Rectal smooth muscle tissue (tissue), 1 donor: Measurements from ENCODE around the gene RPL12.

Source experiments
- H3K27ac ChIP-seq: one replicate; pipeline ENCODE4 v1.7.0; 2013; ENCODE audit warnings: low read depth, low read length, inconsistent platforms
- H3K27me3 ChIP-seq: one replicate; pipeline ENCODE4 v1.7.0; 2013; ENCODE audit warnings: low read length; ENCODE audit not compliant: control insufficient read depth, insufficient read depth
- H3K36me3 ChIP-seq: one replicate; pipeline ENCODE4 v1.7.0; 2013; ENCODE audit warnings: low read length; ENCODE audit not compliant: control insufficient read depth, insufficient read depth
- H3K4me1 ChIP-seq: one replicate; pipeline ENCODE4 v1.7.0; 2013; ENCODE audit warnings: low read length; ENCODE audit not compliant: control insufficient read depth, insufficient read depth
- H3K4me3 ChIP-seq: one replicate; pipeline ENCODE4 v1.7.0; 2013; ENCODE audit warnings: low read length
- H3K9ac ChIP-seq: one replicate; pipeline ENCODE4 v1.7.0; 2013; ENCODE audit warnings: low read length

RPL12 gene

DNA sequence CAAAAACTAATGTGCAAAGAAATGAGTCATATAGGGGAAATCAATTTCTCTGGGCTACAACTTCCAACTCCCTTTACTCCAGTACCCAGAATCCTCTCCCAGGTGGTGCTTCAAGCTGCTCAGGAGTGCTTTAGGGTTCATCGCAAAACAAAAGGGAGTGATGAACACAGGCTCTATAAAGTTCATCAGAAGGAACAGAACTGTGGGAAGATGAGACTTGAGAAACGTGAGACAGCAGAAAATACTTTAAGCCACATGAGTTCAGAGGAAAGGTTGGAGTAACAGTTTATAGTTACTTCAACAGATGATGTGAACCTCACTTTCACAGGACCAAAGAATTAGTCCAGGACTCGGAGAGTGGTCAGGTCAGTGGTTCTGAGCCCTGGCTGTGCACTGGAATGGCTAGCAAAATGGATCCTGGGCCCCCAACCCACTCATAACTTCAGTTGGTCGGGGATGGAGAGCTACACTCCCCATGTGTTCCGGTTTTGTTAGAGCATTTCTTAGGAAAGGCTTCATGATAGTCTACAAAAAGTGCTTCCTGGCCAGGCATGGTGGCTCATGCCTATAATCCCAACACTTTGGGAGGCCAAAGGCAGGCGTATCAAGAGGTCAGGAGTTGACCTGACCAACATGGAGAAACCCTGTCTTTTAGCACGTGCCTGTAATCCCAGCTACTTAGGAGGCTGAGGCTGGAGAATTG, 4.3 kb downstream of the RPL12 start:
- peaks cover 37% of the 10 kb centered on the region for H3K36me3 ChIP-seq
- H3K27ac ChIP-seq: no peak overlapping the region

DNA sequence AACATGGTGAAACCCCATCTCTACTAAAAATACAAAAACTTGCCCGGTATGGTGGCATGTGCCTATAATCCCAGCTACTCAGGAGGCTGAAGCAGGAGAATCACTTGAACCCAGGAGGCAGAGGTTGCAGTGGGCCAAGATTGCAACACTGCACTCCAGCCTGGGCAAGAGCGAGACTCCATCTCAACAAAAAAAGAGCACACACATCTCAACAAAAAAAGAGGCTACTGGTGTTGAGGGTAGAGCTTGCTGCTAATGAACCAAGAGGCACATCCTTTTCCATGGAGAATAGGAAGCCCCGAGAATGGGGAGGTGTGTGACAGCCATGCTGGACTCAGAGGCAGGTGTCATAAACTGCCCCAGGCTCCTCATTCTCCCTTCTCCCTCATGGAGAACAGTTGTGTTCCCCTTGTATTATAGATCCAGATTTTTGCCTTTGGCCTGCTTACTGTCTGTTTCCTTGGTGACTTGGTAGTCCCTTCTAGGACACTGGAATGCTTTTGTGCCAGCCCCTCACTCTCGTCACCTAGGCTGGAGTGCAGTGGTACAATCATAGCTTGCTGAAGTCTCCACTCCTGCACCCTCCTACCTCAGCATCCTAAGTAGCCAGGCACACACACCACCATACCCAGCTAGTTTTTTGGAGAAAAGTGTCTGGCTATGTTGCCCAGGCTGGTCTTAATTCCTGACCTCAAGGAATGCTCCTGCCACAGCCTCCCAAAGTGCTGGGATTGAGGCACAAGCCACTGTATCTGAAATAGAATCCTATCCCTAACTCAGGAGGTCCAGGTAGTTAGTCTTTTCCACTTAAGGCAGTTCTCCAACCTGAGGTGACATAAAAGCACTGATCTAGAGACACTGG, 5.1 kb downstream of the RPL12 start:
- peaks cover 39% of the 10 kb centered on the region for H3K36me3 ChIP-seq
- no peak overlapping the region for H3K27ac ChIP-seq
- H3K4me3 ChIP-seq: no peak overlapping the region
- H3K9ac ChIP-seq: no peak overlapping the region
- no peaks in the 10 kb centered on the region for H3K27me3 ChIP-seq
- H3K4me1 ChIP-seq: peaks cover 8% of the 10 kb centered on the region

More for the DNA sequence above, 4.3 kb downstream of the RPL12 start:
- no peak overlapping the region for H3K9ac ChIP-seq
- no peaks in the 10 kb centered on the region for H3K27me3 ChIP-seq
- H3K4me1 ChIP-seq: peaks cover 8% of the 10 kb centered on the region
- H3K4me3 ChIP-seq: no peak overlapping the region

DNA sequence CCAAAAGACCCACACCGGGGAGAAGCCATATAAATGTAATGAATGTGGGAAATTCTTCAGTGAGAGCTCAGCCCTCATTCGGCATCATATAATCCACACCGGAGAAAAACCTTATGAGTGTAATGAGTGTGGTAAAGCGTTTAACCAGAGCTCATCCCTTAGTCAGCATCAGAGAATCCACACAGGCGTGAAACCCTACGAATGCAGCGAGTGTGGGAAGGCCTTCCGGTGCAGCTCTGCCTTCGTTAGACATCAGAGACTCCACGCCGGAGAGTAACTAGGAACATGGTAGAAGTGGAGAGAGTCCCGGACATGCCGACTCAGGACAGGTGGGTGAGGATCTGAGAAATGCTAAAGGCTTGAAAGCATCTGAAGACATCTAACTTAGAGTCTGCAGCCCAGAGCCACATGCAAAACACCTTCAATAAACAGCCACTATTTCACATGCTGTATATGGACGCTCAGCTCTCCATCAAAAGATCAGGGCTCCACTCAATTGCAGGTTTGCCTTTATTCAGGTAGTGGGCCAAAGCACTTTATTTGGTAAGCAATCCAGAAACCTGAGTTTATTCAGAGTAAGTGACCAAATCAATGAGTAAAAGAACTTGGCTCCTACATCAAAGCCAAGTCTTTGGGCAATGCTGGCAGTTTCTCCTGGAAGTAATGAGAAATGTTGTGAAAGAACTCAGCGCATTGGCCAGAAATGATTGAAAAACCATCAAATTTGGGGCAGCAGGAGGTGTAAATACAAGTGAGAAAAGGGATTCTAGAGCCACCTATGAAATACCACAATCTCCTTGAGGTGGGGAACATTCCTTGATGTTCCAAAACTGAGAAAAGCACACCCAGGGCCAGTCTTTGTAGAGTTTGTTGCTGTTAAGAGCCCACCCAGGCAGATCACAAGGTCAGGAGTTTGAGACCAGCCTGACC, 6.0 kb downstream of the RPL12 start:
- Histone ChIP-seq H3K27ac (no peak overlapping the region), H3K36me3 (peaks cover 46% of the 10 kb centered on the region), H3K4me1 (peaks cover 4% of the 10 kb centered on the region)

DNA sequence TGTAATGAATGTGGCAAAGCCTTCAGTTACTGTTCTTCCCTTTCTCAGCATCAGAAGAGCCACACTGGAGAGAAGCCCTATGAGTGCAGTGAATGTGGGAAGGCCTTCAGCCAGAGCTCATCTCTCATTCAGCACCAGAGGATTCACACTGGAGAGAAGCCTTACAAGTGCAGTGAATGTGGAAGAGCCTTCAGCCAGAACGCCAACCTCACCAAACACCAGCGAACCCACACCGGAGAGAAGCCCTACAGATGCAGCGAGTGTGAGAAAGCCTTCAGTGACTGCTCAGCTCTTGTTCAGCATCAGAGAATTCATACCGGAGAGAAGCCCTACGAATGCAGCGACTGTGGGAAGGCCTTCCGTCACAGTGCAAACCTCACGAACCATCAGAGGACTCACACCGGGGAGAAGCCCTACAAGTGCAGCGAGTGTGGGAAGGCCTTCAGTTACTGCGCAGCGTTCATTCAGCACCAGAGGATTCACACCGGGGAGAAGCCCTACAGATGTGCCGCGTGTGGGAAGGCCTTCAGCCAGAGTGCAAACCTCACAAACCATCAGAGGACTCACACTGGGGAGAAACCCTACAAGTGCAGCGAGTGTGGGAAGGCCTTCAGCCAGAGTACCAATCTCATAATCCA, 6.8 kb downstream of the RPL12 start:
- Histone ChIP-seq H3K27ac (peak overlapping the region; percentile 40), H3K36me3 (peaks cover 41% of the 10 kb centered on the region)

More for the DNA sequence above, 6.0 kb downstream of the RPL12 start:
- H3K27me3 ChIP-seq: no peaks in the 10 kb centered on the region
- H3K9ac ChIP-seq: no peak overlapping the region
- no peak overlapping the region for H3K4me3 ChIP-seq

DNA sequence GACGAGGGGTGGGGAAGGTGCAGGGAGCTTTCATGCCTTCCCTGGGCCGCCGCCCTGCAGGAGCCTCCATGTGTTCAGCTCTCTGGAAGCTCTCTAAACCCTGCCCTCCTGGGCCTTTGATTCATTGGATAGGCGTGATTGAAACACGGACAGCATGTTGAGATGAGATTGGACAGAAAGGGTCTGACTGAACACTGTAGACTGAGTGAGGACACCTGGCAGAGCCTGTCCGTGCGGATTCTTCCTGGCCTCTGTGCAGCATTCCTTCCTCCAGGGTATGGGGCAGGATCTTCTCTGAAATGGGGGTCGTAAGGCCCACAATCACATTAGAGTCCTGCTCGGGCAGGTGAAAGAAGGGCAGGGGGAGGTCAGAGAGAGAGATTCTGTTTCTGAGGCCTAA, 12.8 kb downstream of the RPL12 start:
- H3K4me3 ChIP-seq: no peak overlapping the region
- no peak overlapping the region for H3K27ac ChIP-seq
- H3K36me3 ChIP-seq: peaks cover 43% of the 10 kb centered on the region
- H3K9ac ChIP-seq: no peak overlapping the region
- no peaks in the 10 kb centered on the region for H3K27me3 ChIP-seq
- no peaks in the 10 kb centered on the region for H3K4me1 ChIP-seq

More for the DNA sequence above, 6.8 kb downstream of the RPL12 start:
- H3K27me3 ChIP-seq: no peaks in the 10 kb centered on the region
- no peaks in the 10 kb centered on the region for H3K4me1 ChIP-seq
- no peak overlapping the region for H3K9ac ChIP-seq
- H3K4me3 ChIP-seq: no peak overlapping the region

DNA sequence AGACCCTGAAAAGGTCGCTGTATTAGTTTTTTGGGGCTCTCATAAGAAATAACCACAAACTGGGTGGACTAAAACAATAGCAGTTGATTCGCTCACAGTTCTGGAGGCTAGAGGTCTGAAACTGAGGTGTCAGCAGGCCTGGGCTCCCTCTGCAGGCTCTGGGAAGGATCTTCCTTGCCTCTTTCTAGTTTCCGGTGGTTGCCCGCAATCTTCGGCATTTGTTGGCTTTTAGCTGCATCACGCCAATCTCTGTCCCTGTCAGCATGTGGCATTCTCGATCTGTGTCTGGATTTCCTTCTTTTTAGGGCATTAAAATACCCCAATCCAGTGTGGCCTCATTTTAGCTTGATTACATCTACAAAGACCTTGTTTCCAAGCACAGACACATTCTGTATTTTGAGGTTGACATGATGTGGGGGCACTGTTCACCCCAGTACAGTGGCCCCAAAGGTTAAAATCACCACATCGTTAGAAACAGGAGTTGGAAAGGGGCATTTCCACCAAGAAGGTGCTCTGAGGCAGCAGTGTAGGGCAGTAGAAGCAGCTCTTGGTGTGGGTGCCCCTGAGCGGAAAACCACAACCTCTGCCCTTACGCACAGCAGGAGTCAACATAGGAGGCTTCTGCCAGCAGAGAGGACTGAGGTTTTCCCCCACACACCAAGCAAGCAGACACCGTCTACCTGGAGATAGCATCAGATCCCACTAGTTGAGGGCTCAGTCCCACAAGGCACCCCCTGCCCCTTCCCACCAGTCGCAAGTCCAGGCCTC, 13.5 kb downstream of the RPL12 start:
- H3K9ac ChIP-seq: no peak overlapping the region
- no peaks in the 10 kb centered on the region for H3K27me3 ChIP-seq
- no peak overlapping the region for H3K4me3 ChIP-seq
- H3K36me3 ChIP-seq: peaks cover 47% of the 10 kb centered on the region
- peak overlapping the region; percentile 15 for H3K27ac ChIP-seq
- no peaks in the 10 kb centered on the region for H3K4me1 ChIP-seq

DNA sequence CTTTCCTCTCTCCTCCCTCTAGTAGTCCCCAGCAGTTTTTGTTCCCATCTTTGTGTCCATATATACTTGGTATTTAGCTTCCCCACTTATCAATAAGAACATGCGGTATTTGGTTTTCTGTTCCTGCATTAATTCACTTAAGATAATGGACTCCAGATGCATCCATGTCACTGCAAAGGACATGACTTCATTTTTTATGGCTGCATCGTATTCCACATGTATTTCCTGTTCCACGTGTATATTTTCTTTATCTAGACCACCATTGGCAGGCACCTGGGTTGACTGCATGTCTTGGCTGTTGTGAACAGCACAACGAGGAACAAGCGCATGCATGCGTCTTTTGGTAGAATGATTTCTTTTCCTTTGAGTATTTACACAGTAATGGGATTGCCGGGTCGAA, 20.8 kb downstream of the RPL12 start:
- Histone ChIP-seq H3K9ac (no peak overlapping the region), H3K36me3 (peaks cover 16% of the 10 kb centered on the region), H3K4me1 (peaks cover under 1% of the 10 kb centered on the region), H3K27me3 (no peaks in the 10 kb centered on the region), H3K4me3 (no peak overlapping the region), H3K27ac (no peak overlapping the region)

DNA sequence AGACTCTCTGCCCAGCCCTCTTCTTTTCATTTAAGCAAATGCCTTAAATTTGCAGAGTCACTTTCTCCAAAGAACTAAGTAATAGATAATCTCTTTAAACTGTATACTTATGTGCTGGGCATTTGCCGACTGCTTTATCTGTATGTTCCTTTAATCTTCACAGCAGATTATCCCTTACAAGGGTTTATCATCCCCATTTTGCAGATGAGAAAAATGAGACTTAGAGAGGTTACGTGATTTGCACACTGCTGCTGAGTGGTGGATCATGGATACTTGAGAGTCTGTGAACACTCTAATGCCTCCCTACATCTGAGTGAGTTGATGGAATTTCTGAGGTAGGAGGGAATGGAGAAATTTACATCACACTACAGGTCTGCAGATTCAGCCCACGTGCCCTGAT, 22.9 kb downstream of the RPL12 start:
- H3K27ac ChIP-seq: no peak overlapping the region
- H3K4me3 ChIP-seq: no peak overlapping the region
- H3K9ac ChIP-seq: no peak overlapping the region
- peaks cover 3% of the 10 kb centered on the region for H3K36me3 ChIP-seq
- H3K27me3 ChIP-seq: no peaks in the 10 kb centered on the region
- peaks cover 8% of the 10 kb centered on the region for H3K4me1 ChIP-seq

DNA sequence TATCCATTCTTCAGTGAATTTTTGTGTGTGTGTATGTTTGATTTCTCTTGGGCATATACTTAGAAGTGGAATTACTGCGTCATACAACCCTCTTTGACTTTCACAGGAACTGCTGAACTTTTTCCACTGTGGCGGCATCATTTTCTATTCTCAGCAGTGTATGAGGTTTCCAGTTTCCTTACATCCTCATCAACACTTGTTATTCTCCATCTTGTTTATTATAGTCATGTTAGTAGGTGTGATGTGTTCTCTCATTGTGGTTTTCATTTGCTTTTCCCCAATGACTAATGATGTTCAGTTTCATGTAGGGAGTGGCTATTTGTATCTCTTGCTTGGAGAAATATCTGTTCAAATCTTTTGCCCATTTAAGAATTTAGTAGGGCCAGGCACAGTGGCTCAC, 24.4 kb downstream of the RPL12 start:
- H3K36me3 ChIP-seq: no peaks in the 10 kb centered on the region
- H3K27ac ChIP-seq: no peak overlapping the region
- H3K27me3 ChIP-seq: no peaks in the 10 kb centered on the region
- no peak overlapping the region for H3K9ac ChIP-seq
- H3K4me3 ChIP-seq: no peak overlapping the region
- H3K4me1 ChIP-seq: peaks cover 21% of the 10 kb centered on the region

DNA sequence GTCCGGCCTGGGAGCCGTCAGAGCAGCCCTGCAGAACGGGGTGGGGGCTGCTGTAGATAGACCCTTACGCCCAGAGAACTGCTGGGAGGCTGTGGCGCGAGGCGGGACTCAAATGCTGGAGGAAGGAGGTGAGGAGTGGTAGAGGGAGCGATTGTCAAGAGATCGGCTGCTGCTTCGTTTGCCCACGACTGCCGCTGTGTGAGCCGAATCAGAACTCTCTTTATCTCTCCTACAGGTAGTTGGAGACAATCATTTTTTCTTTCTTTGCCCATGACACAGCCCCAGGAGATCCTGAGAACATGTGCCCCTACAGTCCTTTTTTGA, 26.6 kb downstream of the RPL12 start:
- H3K4me3 ChIP-seq: peak overlapping the region; percentile 100
- peak overlapping the region; percentile 82 for H3K27ac ChIP-seq
- H3K27me3 ChIP-seq: no peaks in the 10 kb centered on the region
- H3K4me1 ChIP-seq: peaks cover 21% of the 10 kb centered on the region
- peak overlapping the region; percentile 89 for H3K9ac ChIP-seq
- H3K36me3 ChIP-seq: no peaks in the 10 kb centered on the region

DNA sequence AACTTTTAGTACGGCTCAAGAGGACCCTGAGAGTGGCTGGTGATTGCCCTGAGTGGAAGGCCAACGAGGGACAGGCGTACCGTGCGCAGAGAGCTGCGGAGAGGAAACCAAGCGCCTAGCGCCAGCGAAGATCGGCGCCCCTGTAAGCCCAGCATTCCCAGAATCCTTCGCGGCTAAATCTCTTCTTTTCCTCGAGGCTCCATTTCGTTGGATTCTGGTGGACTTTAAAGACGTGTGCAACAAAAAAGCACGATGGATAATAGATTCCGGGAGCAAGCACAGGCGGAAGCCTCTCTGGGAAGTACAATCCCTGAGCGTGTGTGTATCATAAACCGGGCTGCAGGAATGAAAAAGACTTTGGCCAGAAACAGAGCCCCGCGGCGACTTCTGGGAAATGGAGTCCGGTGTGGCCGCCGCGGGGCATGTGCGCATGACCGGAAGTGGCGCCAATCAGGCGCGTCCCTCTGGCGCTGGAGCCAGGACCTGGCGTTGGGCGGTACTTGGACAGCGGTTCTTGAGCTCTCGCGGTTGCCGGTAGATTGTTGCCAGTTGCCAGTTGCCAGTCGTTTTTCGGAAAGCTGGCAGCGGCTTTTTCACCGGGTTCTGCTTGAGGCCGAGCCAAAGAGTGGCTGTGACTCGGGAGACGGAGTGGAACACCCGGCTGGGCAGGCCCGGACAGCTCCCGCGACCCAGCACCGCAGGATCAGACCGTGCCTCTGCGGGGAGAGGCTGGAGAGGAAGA, 27.1 kb downstream of the RPL12 start, which contains the start of gene ZNF79:
Gene ZNF79, plus strand, starts transcription at position 449 of the 742 bp plus-strand sequence. CDS start 406 bp downstream, outside the sequence.
- Histone ChIP-seq H3K27ac (peak within 1 kb of the TSS; percentile 82), H3K4me1 (peaks cover 21% of the 10 kb centered on the region), H3K36me3 (no peaks in the 10 kb centered on the region), H3K4me3 (peak within 1 kb of the TSS; percentile 100), H3K9ac (peak within 1 kb of the TSS; percentile 89), H3K27me3 (no peaks in the 10 kb centered on the region)
